NCI-H82 treated with DMSO at 0.1 percent for 48 hours (cell line): ENCODE data around the gene CEP43.
A peak's percentile ranks its signal among the peaks of the same experiment; 100 is the strongest.
"Not testable (repeated sequence)": the region's sequence is repeated elsewhere in the genome, so short reads cannot be mapped to it uniquely, and the experiment has no call there.

ENCODE experiments used
- DNase-seq: peaks from one replicate; lab custom pipeline; 2025; ENCODE audit not compliant: unreplicated experiment; lab: John Stamatoyannopoulos, UW

Gene CEP43

GRCh38 chr6:166999145-166999883 is at the start of gene CEP43:
Gene CEP43, plus strand, starts transcription at chr6:166999397. Its CDS starts 16 bp downstream, at chr6:166999413.
- DNase-seq = peak; percentile 87

GRCh38 chr6:166949528-166950442 is 49.4 kb upstream of the CEP43 start:
- DNase-seq = no peak

GRCh38 chr6:166950443-166950821 is 48.8 kb upstream of the CEP43 start:
- DNase-seq = no peak

GRCh38 chr6:166950892-166951669 is 48.1 kb upstream of the CEP43 start:
- DNase-seq = not testable (repeated sequence)

GRCh38 chr6:166951670-166952060 is 47.5 kb upstream of the CEP43 start:
- no peak for DNase-seq

GRCh38 chr6:166952121-166952520 is 47.1 kb upstream of the CEP43 start:
- DNase-seq = no peak

- DNase-seq = no peak
These were observed 46.4 kb upstream of the CEP43 start for GRCh38 chr6:166952567-166953486.

GRCh38 chr6:166954118-166954713 is 45.0 kb upstream of the CEP43 start:
- DNase-seq = no peak

GRCh38 chr6:166955121-166955864 is 43.9 kb upstream of the CEP43 start:
- DNase-seq = no peak

GRCh38 chr6:166955865-166956443 is 43.2 kb upstream of the CEP43 start:
- DNase-seq = no peak

- DNase-seq = peak; percentile 76
These were observed 42.6 kb upstream of the CEP43 start, which contains the start of gene RNASET2 for GRCh38 chr6:166956444-166957086. Gene RNASET2, minus strand, starts transcription at chr6:166956550. Its CDS starts 368 bp downstream, at chr6:166956182.

- DNase-seq = no peak
These were observed 42.0 kb upstream of the CEP43 start for GRCh38 chr6:166957087-166957804.

GRCh38 chr6:166957805-166958076 is 41.5 kb upstream of the CEP43 start:
- no peak for DNase-seq

GRCh38 chr6:166958926-166959861 is 40.0 kb upstream of the CEP43 start:
- DNase-seq = no peak

GRCh38 chr6:166959911-166960608 is 39.1 kb upstream of the CEP43 start:
- DNase-seq = no peak

- DNase-seq = no peak
These were observed 38.6 kb upstream of the CEP43 start for GRCh38 chr6:166960609-166960978.
